ENCODE measurements around the gene RPL26. TPM values are rescaled to one million over a fixed set of nuclear protein-coding genes. Genes with fewer than 3 reads are reported as not detected.
"Not testable (repeated sequence)": the region's sequence is repeated elsewhere in the genome, so short reads cannot be mapped to it uniquely, and the experiment has no call there.

The RPL26 gene
- total RNA-seq, 1 donor from 2014 or later = 10,136 TPM

DNA sequence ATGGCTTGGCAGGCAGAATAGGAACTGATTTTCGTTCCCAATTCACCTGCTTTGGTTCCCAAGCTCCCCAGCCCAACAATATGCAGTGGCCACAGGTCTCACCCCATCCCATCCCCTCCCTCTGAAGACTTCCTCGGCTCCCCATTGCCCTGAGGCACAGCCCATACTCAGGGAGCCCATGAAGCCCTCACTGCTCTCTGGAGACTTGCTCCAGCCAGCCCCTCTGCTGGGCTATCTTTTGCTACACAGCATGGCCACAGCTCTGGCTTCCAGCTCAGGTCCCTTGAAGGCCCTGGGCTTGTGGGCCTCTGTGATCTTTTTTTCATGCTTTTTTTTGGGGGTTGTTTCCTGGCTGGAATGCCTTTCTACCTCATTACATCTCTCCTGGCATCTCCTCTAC lies 23.2 kb upstream of the RPL26 start:
- no peak for TF ChIP-seq CTCF (IDR thresholded peaks at IDR 0.05; ENCODE audit: insufficient read depth, low read length, severe bottlenecking)
- DNase-seq (ENCODE audit: low read depth) = no peak
- no peak for FAIRE-seq
- Histone ChIP-seq H3K4me3 (ENCODE audit: low read depth, low read length) (no peak overlapping the region), H3K36me3 (ENCODE audit: control insufficient read depth, insufficient read depth, low read length) (no peaks in the 10 kb centered on the region), H3K27me3 (ENCODE audit: control insufficient read depth, insufficient read depth, low read length) (no peaks in the 10 kb centered on the region)

DNA sequence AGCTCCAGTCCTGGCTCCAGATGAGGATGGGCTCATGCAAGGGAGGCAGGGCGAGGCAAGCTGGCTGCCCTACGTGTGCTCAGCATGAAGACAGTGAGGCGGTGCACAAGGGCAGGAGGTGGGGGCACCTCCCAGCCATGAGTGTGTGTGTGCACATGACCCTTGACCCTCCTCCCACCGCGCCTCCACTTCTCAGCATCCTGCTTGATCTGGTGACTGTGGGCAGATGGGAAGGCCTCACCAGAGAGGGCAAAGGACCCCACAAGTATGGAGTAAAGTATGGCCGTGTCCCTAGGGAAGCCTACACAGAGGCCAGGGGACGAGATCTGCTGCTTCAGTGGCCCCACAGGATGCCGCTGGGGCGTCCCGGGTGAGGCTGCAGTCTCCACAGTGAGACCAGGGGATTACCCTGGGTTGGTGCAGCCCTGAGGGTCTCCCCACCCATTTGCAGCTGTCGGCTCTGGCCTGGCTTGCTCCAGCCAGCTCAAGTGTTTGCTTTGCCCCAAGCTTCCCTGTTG lies 22.6 kb upstream of the RPL26 start:
- Histone ChIP-seq H3K36me3 (ENCODE audit: control insufficient read depth, insufficient read depth, low read length) (no peaks in the 10 kb centered on the region), H3K27me3 (ENCODE audit: control insufficient read depth, insufficient read depth, low read length) (no peaks in the 10 kb centered on the region), H3K4me3 (ENCODE audit: low read depth, low read length) (no peak overlapping the region)
- FAIRE-seq (no peak), DNase-seq (ENCODE audit: low read depth) (no peak)
- no peak for TF ChIP-seq CTCF (IDR thresholded peaks at IDR 0.05; ENCODE audit: insufficient read depth, low read length, severe bottlenecking)

DNA sequence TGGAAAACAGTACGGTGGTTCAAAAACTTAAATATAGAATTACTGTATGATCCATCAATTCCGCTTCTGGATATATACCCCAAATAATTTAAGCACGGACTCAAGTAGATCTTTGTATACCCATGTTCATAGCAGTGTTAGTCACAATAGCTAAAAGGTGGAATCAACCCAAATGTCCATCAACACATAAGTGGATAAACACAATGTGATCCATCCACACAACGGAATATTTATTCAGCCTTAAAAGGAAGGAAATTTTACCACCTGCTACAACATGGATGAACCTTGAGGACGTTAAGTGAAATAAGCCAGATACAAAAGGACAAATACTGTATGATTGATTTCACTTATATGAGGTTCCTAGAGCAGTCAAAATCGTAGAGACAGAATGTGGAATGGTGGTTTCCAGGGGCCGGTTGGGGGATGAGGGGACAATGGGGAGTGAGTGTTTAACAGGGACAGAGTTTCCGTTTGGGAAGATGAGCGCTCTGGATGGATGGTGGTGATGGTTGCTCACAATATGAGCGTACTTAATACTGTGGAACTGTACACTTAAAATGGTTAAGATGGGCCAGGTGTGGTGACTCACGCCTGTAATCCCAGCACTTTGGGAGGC lies 20.0 kb upstream of the RPL26 start:
- DNase-seq (ENCODE audit: low read depth) (no peak), FAIRE-seq (no peak)
- Histone ChIP-seq H3K4me3 (ENCODE audit: low read depth, low read length) (no peak overlapping the region), H3K27me3 (ENCODE audit: control insufficient read depth, insufficient read depth, low read length) (no peaks in the 10 kb centered on the region), H3K36me3 (ENCODE audit: control insufficient read depth, insufficient read depth, low read length) (no peaks in the 10 kb centered on the region)
- TF ChIP-seq CTCF (IDR thresholded peaks at IDR 0.05; ENCODE audit: insufficient read depth, low read length, severe bottlenecking) = no peak

GRCh38 chr17:8401107-8401506 lies 18.1 kb upstream of the RPL26 start:
- Histone ChIP-seq H3K4me3 (ENCODE audit: low read depth, low read length) (no peak overlapping the region), H3K36me3 (ENCODE audit: control insufficient read depth, insufficient read depth, low read length) (no peaks in the 10 kb centered on the region), H3K27me3 (ENCODE audit: control insufficient read depth, insufficient read depth, low read length) (no peaks in the 10 kb centered on the region)
- no peak for DNase-seq (ENCODE audit: low read depth)
- no peak for FAIRE-seq
- TF ChIP-seq CTCF (IDR thresholded peaks at IDR 0.05; ENCODE audit: insufficient read depth, low read length, severe bottlenecking) = no peak

GRCh38 chr17:8398980-8399379 lies 16.0 kb upstream of the RPL26 start:
- no peak for DNase-seq (ENCODE audit: low read depth)
- FAIRE-seq = no peak
- no peak overlapping the region for H3K4me3 ChIP-seq (ENCODE audit: low read depth, low read length)
- no peaks in the 10 kb centered on the region for H3K36me3 ChIP-seq (ENCODE audit: control insufficient read depth, insufficient read depth, low read length)
- no peaks in the 10 kb centered on the region for H3K27me3 ChIP-seq (ENCODE audit: control insufficient read depth, insufficient read depth, low read length)
- TF ChIP-seq CTCF (IDR thresholded peaks at IDR 0.05; ENCODE audit: insufficient read depth, low read length, severe bottlenecking) = no peak

- Histone ChIP-seq H3K4me3 (ENCODE audit: low read depth, low read length) (no peak within 1 kb of the TSS), H3K27me3 (ENCODE audit: control insufficient read depth, insufficient read depth, low read length) (no peaks in the 10 kb centered on the region), H3K36me3 (ENCODE audit: control insufficient read depth, insufficient read depth, low read length) (no peaks in the 10 kb centered on the region)
- FAIRE-seq (peak; percentile 13), DNase-seq (ENCODE audit: low read depth) (no peak)
- no peak for TF ChIP-seq CTCF (IDR thresholded peaks at IDR 0.05; ENCODE audit: insufficient read depth, low read length, severe bottlenecking)
These were observed 14.6 kb upstream of the RPL26 start, which contains the start of gene RNF222 for GRCh38 chr17:8397636-8398035. Gene RNF222 (minus strand): TSS chr17:8397827. CDS start chr17:8393461, 4,366 bp downstream.

DNA sequence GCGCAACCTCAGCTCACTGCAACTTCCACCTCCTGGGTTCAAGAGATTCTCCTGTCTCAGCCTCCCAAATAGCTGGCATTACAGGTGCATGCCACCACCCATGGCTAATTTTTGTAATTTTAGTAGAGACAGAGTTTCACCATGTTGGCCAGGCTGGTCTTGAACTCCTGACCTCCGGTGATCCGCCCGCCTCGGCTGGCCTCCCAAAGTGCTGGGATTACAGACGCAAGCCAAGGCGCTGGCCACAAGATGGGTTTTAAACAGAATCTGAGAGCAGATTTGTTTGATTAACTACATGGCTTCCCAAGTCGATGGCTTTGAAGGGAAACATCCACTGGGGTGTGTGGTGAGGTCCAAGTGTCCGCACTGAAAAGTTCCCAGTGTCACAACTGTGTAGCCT lies 11.5 kb upstream of the RPL26 start:
- not testable (repeated sequence) for H3K27me3 ChIP-seq (ENCODE audit: control insufficient read depth, insufficient read depth, low read length); H3K36me3 ChIP-seq (ENCODE audit: control insufficient read depth, insufficient read depth, low read length); H3K4me3 ChIP-seq (ENCODE audit: low read depth, low read length); DNase-seq (ENCODE audit: low read depth)
- peak; percentile 28 for FAIRE-seq
